ENCODE data around the gene CELF2.
A peak's percentile ranks its signal among the peaks of the same experiment; 100 is the strongest.

CELF2 gene

DNA sequence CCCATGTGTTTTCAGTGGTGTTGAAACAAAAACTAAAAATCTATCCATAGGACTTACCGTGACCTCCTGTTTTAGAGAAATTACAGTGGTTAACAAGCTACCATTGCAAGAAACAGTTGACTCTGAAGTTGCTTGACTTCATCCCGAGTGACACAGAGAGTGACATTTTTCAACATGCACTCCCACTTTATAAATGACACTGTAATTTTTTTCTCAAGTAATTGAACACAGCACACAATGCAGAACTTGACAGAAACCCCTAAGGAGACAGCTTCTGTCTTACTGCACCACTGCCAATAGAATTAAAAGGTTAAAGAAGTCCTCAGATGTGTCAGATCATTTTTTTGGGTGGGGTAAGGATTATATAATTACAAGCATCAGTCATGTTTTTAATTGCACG, 246.1 kb downstream of the CELF2 start:
- Mint-ChIP-seq H3K27me3 (ENCODE audit: low read depth, poor library complexity) (no peaks in the 10 kb centered on the region), H3K36me3 (ENCODE audit: low read depth) (no peaks in the 10 kb centered on the region), H3K4me3 (no peak overlapping the region), H3K9me3 (no peaks in the 10 kb centered on the region), H3K4me1 (peaks cover 41% of the 10 kb centered on the region), H3K27ac (no peak overlapping the region)
- no peak for TF ChIP-seq CTCF (IDR thresholded peaks at IDR 0.05)
- DNase-seq = no peak

GRCh38 chr10:11264296-11265048, 246.8 kb downstream of the CELF2 start:
- H3K36me3 Mint-ChIP-seq (ENCODE audit: low read depth) = no peaks in the 10 kb centered on the region
- H3K9me3 Mint-ChIP-seq = no peaks in the 10 kb centered on the region
- H3K4me3 Mint-ChIP-seq = no peak overlapping the region
- peaks cover 45% of the 10 kb centered on the region for H3K4me1 Mint-ChIP-seq
- no peak for TF ChIP-seq CTCF (IDR thresholded peaks at IDR 0.05)
- no peak overlapping the region for H3K27ac Mint-ChIP-seq
- no peak for DNase-seq
- H3K27me3 Mint-ChIP-seq (ENCODE audit: low read depth, poor library complexity) = peaks cover 4% of the 10 kb centered on the region

DNA sequence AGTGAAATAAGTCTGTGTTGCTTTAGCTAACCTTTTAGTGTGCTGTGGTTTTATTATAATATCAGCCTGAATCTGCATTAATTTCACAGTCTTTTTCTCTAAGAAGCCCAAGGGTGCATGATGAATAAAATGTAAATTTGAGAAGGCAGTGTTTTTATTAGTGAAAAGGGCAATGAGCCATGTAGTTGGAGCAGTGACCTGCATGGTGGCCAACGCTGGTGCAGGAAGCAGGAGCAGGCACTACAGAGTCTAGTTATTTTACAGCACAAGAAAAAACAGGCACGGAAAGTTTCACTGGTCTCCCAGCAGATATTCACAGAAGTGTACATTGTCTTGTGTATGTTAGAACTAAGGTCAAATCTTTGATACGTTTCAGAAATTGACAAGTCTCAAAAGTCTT, 247.8 kb downstream of the CELF2 start:
- Mint-ChIP-seq H3K4me3 (peak overlapping the region; percentile 54), H3K4me1 (peaks cover 43% of the 10 kb centered on the region), H3K27me3 (ENCODE audit: low read depth, poor library complexity) (peaks cover 12% of the 10 kb centered on the region), H3K36me3 (ENCODE audit: low read depth) (no peaks in the 10 kb centered on the region), H3K27ac (no peak overlapping the region), H3K9me3 (no peaks in the 10 kb centered on the region)
- no peak for TF ChIP-seq CTCF (IDR thresholded peaks at IDR 0.05)
- no peak for DNase-seq

- H3K36me3 Mint-ChIP-seq (ENCODE audit: low read depth) = no peaks in the 10 kb centered on the region
- H3K27ac Mint-ChIP-seq = peak overlapping the region; percentile 74
- peaks cover 48% of the 10 kb centered on the region for H3K4me1 Mint-ChIP-seq
- H3K9me3 Mint-ChIP-seq = no peaks in the 10 kb centered on the region
- DNase-seq = no peak
- no peak overlapping the region for H3K4me3 Mint-ChIP-seq
- peaks cover 21% of the 10 kb centered on the region for H3K27me3 Mint-ChIP-seq (ENCODE audit: low read depth, poor library complexity)
- TF ChIP-seq CTCF (IDR thresholded peaks at IDR 0.05) = no peak
Observed at GRCh38 chr10:11266426-11266825, 248.8 kb downstream of the CELF2 start.

- DNase-seq = peak; percentile 91
- Mint-ChIP-seq H3K9me3 (no peaks in the 10 kb centered on the region), H3K27me3 (ENCODE audit: low read depth, poor library complexity) (peaks cover 45% of the 10 kb centered on the region), H3K36me3 (ENCODE audit: low read depth) (no peaks in the 10 kb centered on the region), H3K4me1 (peaks cover 71% of the 10 kb centered on the region), H3K4me3 (peak overlapping the region; percentile 8), H3K27ac (no peak overlapping the region)
- TF ChIP-seq CTCF (IDR thresholded peaks at IDR 0.05) = peak; percentile 92
Observed at GRCh38 chr10:11270135-11270857, 252.6 kb downstream of the CELF2 start.

DNA sequence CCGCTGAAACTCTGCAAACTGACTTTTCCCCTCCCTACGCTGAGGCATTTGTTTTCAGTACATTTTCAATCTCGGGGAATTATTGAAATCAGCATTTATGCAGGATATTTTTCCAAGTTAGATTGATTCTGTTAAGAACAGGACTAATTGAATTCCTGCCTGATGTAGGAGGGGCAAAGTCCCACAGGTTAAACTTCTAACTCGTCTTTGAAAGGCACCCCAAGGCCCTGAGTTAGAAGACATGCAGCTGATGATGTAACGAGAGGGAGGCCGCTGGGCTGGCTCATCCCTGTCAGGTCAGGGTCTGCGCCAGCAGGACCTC, 253.1 kb downstream of the CELF2 start:
- no peaks in the 10 kb centered on the region for H3K36me3 Mint-ChIP-seq (ENCODE audit: low read depth)
- H3K27ac Mint-ChIP-seq = no peak overlapping the region

More for the DNA sequence above, 253.1 kb downstream of the CELF2 start:
- Mint-ChIP-seq H3K9me3 (no peaks in the 10 kb centered on the region), H3K27me3 (ENCODE audit: low read depth, poor library complexity) (peaks cover 48% of the 10 kb centered on the region), H3K4me1 (peaks cover 71% of the 10 kb centered on the region), H3K4me3 (peak overlapping the region; percentile 8)
- no peak for DNase-seq
- peak; percentile 16 for TF ChIP-seq CTCF (IDR thresholded peaks at IDR 0.05)
